Activated B cell treated with CpG ODN at 0.5 μM for 24 hours (primary cell): ENCODE measurements around the gene PAK1. TPM values are rescaled to one million over a fixed set of nuclear protein-coding genes. Genes with fewer than 3 reads are reported as not detected.

Experiments
- ATAC-seq: fragments of 200-7000 bp; cut with Tn5 transposase; one replicate; pipeline ENCODE4 v1.10.0; 2021; ENCODE audit warnings: low read depth, mild to moderate bottlenecking, moderate library complexity
- CTCF ChIA-PET: fragments of 350-600 bp; sonication (Branson Sonifier 250); formaldehyde crosslinking; loops from one replicate; lab custom pipeline; 2021; ENCODE audit warnings: antibody characterized with exemption; lab: Charles Lee
- POLR2A ChIA-PET: fragments of 350-600 bp; sonication (Branson Sonifier 250); formaldehyde crosslinking; loops from one replicate; lab custom pipeline; 2021; ENCODE audit warnings: antibody characterized with exemption; lab: Charles Lee
- DNase-seq: peaks from one replicate; pipeline ENCODE4 v3.0.0; 2022
- H3K27ac Mint-ChIP-seq: one replicate; pipeline ENCODE4 v1.8.0; 2020; ENCODE audit warnings: mixed read lengths
- H3K27me3 Mint-ChIP-seq: one replicate; pipeline ENCODE4 v1.8.0; 2021; ENCODE audit warnings: mixed read lengths
- H3K36me3 Mint-ChIP-seq: one replicate; pipeline ENCODE4 v1.8.0; 2021; ENCODE audit warnings: low read depth, mixed read lengths
- H3K4me1 Mint-ChIP-seq: one replicate; pipeline ENCODE4 v1.8.0; 2021; ENCODE audit warnings: mixed read lengths
- H3K4me3 Mint-ChIP-seq: one replicate; pipeline ENCODE4 v1.8.0; 2020; ENCODE audit warnings: mild to moderate bottlenecking, mixed read lengths
- H3K9me3 Mint-ChIP-seq: one replicate; pipeline ENCODE4 v1.8.0; 2020; ENCODE audit warnings: mixed read lengths
- CTCF ChIP-seq: fragments of 200-600 bp; IDR thresholded peaks from one replicate; pipeline ENCODE4 v1.8.0; 2022; ENCODE audit warnings: antibody characterized with exemption, mild to moderate bottlenecking
- intact Hi-C: fragments of 100-400 bp; cut with micrococcal nuclease; formaldehyde crosslinking; loops from one replicate; pipeline ENCODE4 v1.15.1; 2024
- total RNA-seq: library from RNA; stranded (reverse); gene quantifications from 2 replicates; pipeline ENCODE4 v1.2.3, GENCODE V29; 2022

The PAK1 gene
- total RNA-seq, 1 donor from 2014 or later: 21.1 TPM

GRCh38 chr11:77351281-77351886 lies 122.5 kb downstream of the PAK1 start:
- Mint-ChIP-seq H3K4me1 (no peaks in the 10 kb centered on the region), H3K27ac (no peak overlapping the region), H3K9me3 (no peaks in the 10 kb centered on the region), H3K4me3 (no peak overlapping the region), H3K27me3 (no peaks in the 10 kb centered on the region), H3K36me3 (peaks cover 18% of the 10 kb centered on the region)
- no peak for ATAC-seq
- no peak for DNase-seq
- ChIA-PET CTCF (no interaction called here), POLR2A (no interaction called here)
- TF ChIP-seq CTCF: no peak
- intact Hi-C loops: no loop called here

DNA sequence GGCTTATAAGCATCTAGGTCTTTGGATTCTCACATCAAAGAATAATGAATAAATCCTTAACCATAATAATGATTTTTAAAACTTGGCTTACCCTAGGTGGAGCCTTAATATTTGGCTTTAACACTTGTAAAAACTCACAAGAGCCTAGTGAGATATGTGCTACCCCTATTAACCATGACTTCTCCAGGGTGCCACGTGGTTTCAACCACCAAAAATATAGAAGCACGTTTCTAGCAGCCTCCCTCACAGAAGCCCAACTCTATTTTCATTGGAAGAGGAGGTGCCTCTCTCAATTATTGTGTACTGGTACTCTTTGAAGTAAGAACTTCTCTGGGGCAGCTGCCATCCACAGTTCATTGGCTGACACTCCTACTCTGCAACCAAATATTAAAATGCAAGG lies 125.9 kb downstream of the PAK1 start:
- no peaks in the 10 kb centered on the region for H3K9me3 Mint-ChIP-seq
- TF ChIP-seq CTCF: no peak
- ChIA-PET POLR2A (no interaction called here), CTCF (no interaction called here)
- no peaks in the 10 kb centered on the region for H3K27me3 Mint-ChIP-seq
- H3K4me3 Mint-ChIP-seq: no peak overlapping the region
- intact Hi-C loops: no loop called here
- ATAC-seq (no peak), DNase-seq (no peak)
- no peaks in the 10 kb centered on the region for H3K4me1 Mint-ChIP-seq
- H3K36me3 Mint-ChIP-seq: peaks cover 36% of the 10 kb centered on the region
- H3K27ac Mint-ChIP-seq: no peak overlapping the region

- ATAC-seq: no peak
- Mint-ChIP-seq H3K4me3 (no peak overlapping the region), H3K27ac (no peak overlapping the region), H3K36me3 (peaks cover 44% of the 10 kb centered on the region), H3K27me3 (no peaks in the 10 kb centered on the region), H3K4me1 (no peaks in the 10 kb centered on the region), H3K9me3 (no peaks in the 10 kb centered on the region)
- DNase-seq: no peak
- POLR2A ChIA-PET: no interaction called here
- CTCF ChIA-PET: no interaction called here
- TF ChIP-seq CTCF: no peak
- intact Hi-C loops: no loop called here
These were observed 126.8 kb downstream of the PAK1 start for GRCh38 chr11:77346906-77347603.

GRCh38 chr11:77345621-77346020 lies 128.3 kb downstream of the PAK1 start:
- peaks cover 57% of the 10 kb centered on the region for H3K36me3 Mint-ChIP-seq
- no peaks in the 10 kb centered on the region for H3K4me1 Mint-ChIP-seq
- no peak for DNase-seq
- H3K27ac Mint-ChIP-seq: no peak overlapping the region
- no peak for TF ChIP-seq CTCF
- intact Hi-C loops: no loop called here
- H3K4me3 Mint-ChIP-seq: no peak overlapping the region
- H3K27me3 Mint-ChIP-seq: no peaks in the 10 kb centered on the region
- CTCF ChIA-PET: no interaction called here
- POLR2A ChIA-PET: no interaction called here
- ATAC-seq: no peak
- no peaks in the 10 kb centered on the region for H3K9me3 Mint-ChIP-seq

DNA sequence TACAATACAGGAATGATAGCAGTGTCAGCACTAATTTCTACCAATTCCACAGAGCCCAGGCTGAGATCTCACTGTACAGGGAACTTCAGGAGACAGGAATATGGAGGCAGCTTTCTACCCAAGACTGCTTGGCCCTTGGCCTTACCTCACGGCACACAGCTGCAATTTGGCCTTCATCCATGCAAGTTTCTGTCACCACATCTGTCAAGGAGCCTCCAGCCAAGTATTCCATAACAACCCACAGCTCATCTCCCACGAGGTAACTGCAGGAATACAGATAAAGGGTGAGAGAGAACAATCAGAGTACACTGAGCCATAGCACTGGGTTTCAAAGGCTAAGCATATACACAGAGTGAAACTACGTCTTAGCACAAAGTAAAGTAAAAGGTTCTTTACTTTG lies 133.4 kb downstream of the PAK1 start:
- DNase-seq (no peak), ATAC-seq (no peak)
- POLR2A ChIA-PET: no interaction called here
- intact Hi-C loops: no loop called here
- peaks cover 51% of the 10 kb centered on the region for H3K36me3 Mint-ChIP-seq
- TF ChIP-seq CTCF: no peak
- CTCF ChIA-PET: no interaction called here
- H3K4me3 Mint-ChIP-seq: no peak overlapping the region
- H3K27me3 Mint-ChIP-seq: no peaks in the 10 kb centered on the region
- H3K9me3 Mint-ChIP-seq: no peaks in the 10 kb centered on the region
- no peaks in the 10 kb centered on the region for H3K4me1 Mint-ChIP-seq
- no peak overlapping the region for H3K27ac Mint-ChIP-seq
